ENCODE results near the gene SSBP2. TPM values are rescaled to one million over a fixed set of nuclear protein-coding genes. Genes with fewer than 3 reads are reported as not detected.

SSBP2 gene
- total and polyA plus RNA-seq, 2 of the 8 experiments (the other 6 are each of a cell fraction or from before 2014, with no cell fraction given) = 21.5 to 36.2 TPM

DNA sequence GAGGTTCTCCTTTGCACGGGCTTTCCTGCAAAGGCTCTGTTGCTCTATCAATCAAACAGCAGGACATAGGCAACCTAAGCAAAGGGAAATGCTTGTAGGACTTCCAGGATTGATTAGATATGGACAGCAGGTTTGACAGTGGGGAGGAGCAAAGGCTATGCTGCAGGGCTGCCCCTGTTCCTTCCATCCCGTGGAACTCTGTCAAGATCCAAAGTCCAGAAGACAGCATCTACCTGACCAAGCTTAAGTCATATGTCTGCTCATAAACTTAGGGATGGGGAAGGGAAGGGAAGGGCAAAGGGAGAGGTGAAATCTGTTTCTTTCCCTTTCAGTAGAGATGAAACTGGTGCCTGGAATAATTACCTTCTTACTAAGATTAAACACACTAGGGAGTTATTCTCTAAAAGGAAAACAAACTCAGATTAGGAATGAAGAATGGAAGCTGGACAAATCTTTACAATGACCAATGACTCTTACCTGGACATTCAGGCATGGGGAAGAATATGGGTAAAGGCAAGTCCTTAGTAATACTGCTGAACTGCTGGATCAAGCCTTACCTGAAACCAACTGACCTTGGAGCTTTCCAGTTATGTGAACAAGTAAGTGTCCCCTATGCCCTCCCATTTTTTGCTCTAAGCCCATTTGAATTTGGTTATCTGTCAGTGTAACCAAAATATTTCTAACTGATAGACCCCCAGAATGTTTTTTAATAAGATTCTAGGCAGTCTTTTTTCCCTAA is 348.5 kb downstream of the SSBP2 start:
- Histone ChIP-seq H4K91ac (replicated peaks; ENCODE audit: insufficient read length, low read length) (no peak overlapping the region), H2BK5ac (ENCODE audit: low read depth, low read length) (no peak overlapping the region), H3K79me2 (ENCODE audit: control insufficient read depth in 1 of 2, insufficient read depth in 2 of 2, low read length in 2 of 2) (no peaks in the 10 kb centered on the region), H3K4me2 (ENCODE audit: insufficient read depth in 1 of 2, low read depth in 2 of 2, low read length in 2 of 2) (no peak overlapping the region), H3K9me3 (ENCODE audit: insufficient read depth in 2 of 2, low read depth in 1 of 2, low read length in 1 of 2) (no peaks in the 10 kb centered on the region), H4K20me1 (replicated peaks in 1 of 2; ENCODE audit: control insufficient read depth in 1 of 2, insufficient read depth in 2 of 2, low read length in 2 of 2) (no peaks in the 10 kb centered on the region), H4K5ac (ENCODE audit: insufficient read length, low read depth, low read length) (no peak overlapping the region), H3K36me3 (ENCODE audit: control insufficient read depth in 2 of 4, insufficient read depth in 4 of 4, low read length in 3 of 4) (no peaks in the 10 kb centered on the region), H3K23ac (ENCODE audit: insufficient read length) (no peak overlapping the region), H2AFZ (ENCODE audit: low read length) (no peak overlapping the region), H3K27me3 (replicated peaks in 1 of 4; ENCODE audit: control insufficient read depth in 3 of 4, extremely low read depth in 1 of 4, insufficient read depth in 3 of 4, low read length in 3 of 4) (peaks cover 0 to 1% (median 0%) of the 10 kb centered on the region in 4 experiments; a peak in 1 of 7 replicates), H3K9ac (replicated peaks in 1 of 4; ENCODE audit: extremely low read depth in 1 of 4, low read depth in 3 of 4, low read length in 3 of 4) (no peak overlapping the region), H3K4me3 (ENCODE audit: extremely low read depth in 1 of 4, insufficient read depth in 2 of 4, low read depth in 3 of 4, low read length in 4 of 4) (no peak overlapping the region), H4K8ac (ENCODE audit: extremely low read depth, insufficient read depth, low read length) (no peak overlapping the region), H2BK20ac (ENCODE audit: low read length) (no peak overlapping the region), H2BK12ac (ENCODE audit: low read depth, low read length) (no peak overlapping the region), H3K56ac (replicated peaks; ENCODE audit: insufficient read length, low read depth, low read length) (no peak overlapping the region), H3K18ac (ENCODE audit: extremely low read depth, low read length) (no peak overlapping the region), H3K4me1 (replicated peaks in 1 of 4; ENCODE audit: control insufficient read depth in 3 of 4, insufficient read depth in 4 of 4, low read length in 3 of 4) (no peaks in the 10 kb centered on the region), H3K14ac (ENCODE audit: insufficient read length) (no peak overlapping the region), H2AK5ac (ENCODE audit: low read depth, low read length) (no peak overlapping the region), H3K27ac (ENCODE audit: low read depth, low read length) (no peak overlapping the region), H3K4ac (replicated peaks; ENCODE audit: insufficient read length, low read depth, low read length) (no peak overlapping the region), H3K23me2 (ENCODE audit: low read depth, low read length) (no peaks in the 10 kb centered on the region), H2BK120ac (replicated peaks; ENCODE audit: low read depth, low read length) (no peak overlapping the region), H2BK15ac (ENCODE audit: low read length) (no peak overlapping the region), H3K79me1 (ENCODE audit: low read depth, low read length) (no peaks in the 10 kb centered on the region)
- ChIA-PET POLR2A (ENCODE audit: partially characterized antibody) (interaction anchor here (0.8 kb wide), 1 partner anchor 8 kb away, joined by 3 read pairs; the partner anchor contains the start of gene ACOT12), CTCF (ENCODE audit: partially characterized antibody) (no interaction called here)
- FAIRE-seq = no peak
- WGBS, 2 experiments (ENCODE audit: extremely low coverage in 1 of 2, insufficient coverage in 1 of 2, insufficient read length in 1 of 2, insufficient replicate concordance in 2 of 2, low coverage in 1 of 2, low lambda C conversion rate in 2 of 2, missing lambda C conversion rate in 1 of 2) = 97% methylated on average over 2 of the region's 2 CpGs; no CpG with 5 or more reads in 1 of the 2 experiments
- DNase-seq (ENCODE audit: low read depth in 1 of 2, low spot score in 2 of 2) = no peak
- TF ChIP-seq RFX5 (IDR thresholded peaks at IDR 0.05; ENCODE audit: borderline replicate concordance, low read depth, low read length) = no peak
- no peak for TF ChIP-seq EP300 (IDR thresholded peaks at IDR 0.05; ENCODE audit: borderline replicate concordance in 1 of 2, low read depth in 2 of 2, low read length in 2 of 2)
- no peak for TF ChIP-seq TAF1 (IDR thresholded peaks at IDR 0.05; ENCODE audit: low read depth, low read length)
- TF ChIP-seq, protein P1, sequence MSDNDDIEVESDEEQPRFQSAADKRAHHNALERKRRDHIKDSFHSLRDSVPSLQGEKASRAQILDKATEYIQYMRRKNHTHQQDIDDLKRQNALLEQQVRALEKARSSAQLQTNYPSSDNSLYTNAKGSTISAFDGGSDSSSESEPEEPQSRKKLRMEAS (IDR thresholded peaks at IDR 0.05) = no peak
- TF ChIP-seq CTBP2 (IDR thresholded peaks at IDR 0.05; ENCODE audit: borderline replicate concordance, insufficient read depth, insufficient read length, low read length) = no peak
- TF ChIP-seq SIN3A (conservative IDR thresholded peaks at IDR 0.05 in 1 of 2, IDR thresholded peaks at IDR 0.05 in 1 of 2; ENCODE audit: low read depth in 1 of 2, low read length in 2 of 2) = no peak
- TF ChIP-seq MAFK (IDR thresholded peaks at IDR 0.05; ENCODE audit: low read depth, low read length) = no peak
- TF ChIP-seq, protein P2, sequence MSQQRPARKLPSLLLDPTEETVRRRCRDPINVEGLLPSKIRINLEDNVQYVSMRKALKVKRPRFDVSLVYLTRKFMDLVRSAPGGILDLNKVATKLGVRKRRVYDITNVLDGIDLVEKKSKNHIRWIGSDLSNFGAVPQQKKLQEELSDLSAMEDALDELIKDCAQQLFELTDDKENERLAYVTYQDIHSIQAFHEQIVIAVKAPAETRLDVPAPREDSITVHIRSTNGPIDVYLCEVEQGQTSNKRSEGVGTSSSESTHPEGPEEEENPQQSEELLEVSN (IDR thresholded peaks at IDR 0.05) = no peak
- no peak for TF ChIP-seq YY1 (IDR thresholded peaks at IDR 0.05; ENCODE audit: low read depth, low read length)
- TF ChIP-seq POU5F1 (IDR thresholded peaks at IDR 0.05; ENCODE audit: low read depth, low read length) = no peak
- no peak for TF ChIP-seq JUN (IDR thresholded peaks at IDR 0.05; ENCODE audit: low read depth, low read length)
- no peak for TF ChIP-seq SP1 (IDR thresholded peaks at IDR 0.05; ENCODE audit: low read depth, low read length)
